ENCODE results near the gene ACKR2.

DNA sequence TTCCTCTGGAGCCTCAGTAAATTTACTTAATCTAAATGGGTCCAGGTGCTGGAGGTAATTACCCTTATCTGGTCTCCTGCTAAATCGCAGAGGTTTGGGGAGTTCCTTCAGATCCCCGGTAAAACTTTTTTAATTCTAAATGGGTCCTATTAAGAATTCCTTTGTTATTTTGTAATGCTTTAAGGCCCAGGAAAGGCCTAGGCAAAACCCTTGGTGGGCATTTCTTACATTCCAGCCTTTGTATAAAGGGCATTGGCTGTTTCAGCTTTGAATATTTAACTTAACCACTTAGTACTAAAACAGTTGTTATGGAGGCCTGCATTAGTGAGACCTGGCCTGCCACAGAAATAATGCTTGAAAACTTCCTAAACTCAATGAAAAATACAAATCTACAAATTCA, 81.8 kb downstream of the ACKR2 start:
- TF ChIP-seq EZH2 (IDR thresholded peaks at IDR 0.05; ENCODE audit: insufficient read depth, poor library complexity, severe bottlenecking), result no peak
- no peak for TF ChIP-seq EZH2phosphoT487 (IDR thresholded peaks at IDR 0.05; ENCODE audit: insufficient read depth, low read depth)
